DMS 273 treated with DMSO at 0.1 percent for 48 hours (cell line): ENCODE measurements around the gene ALOX5AP.

Experiments
- DNase-seq: peaks from one replicate; lab custom pipeline; 2025; lab: John Stamatoyannopoulos, UW

The ALOX5AP gene

GRCh38 chr13:30762643-30763042 lies 27.3 kb downstream of the ALOX5AP start:
- no peak for DNase-seq

- no peak for DNase-seq
Measured at GRCh38 chr13:30763786-30764413, 28.6 kb downstream of the ALOX5AP start.

- no peak for DNase-seq
Measured at GRCh38 chr13:30766231-30766630, 30.9 kb downstream of the ALOX5AP start.

- DNase-seq: no peak
Measured at GRCh38 chr13:30770929-30771328, 35.6 kb downstream of the ALOX5AP start.

- no peak for DNase-seq
Measured at GRCh38 chr13:30773561-30773960, 38.2 kb downstream of the ALOX5AP start.

- no peak for DNase-seq
Measured at GRCh38 chr13:30774214-30774730, 38.9 kb downstream of the ALOX5AP start.

GRCh38 chr13:30776661-30777060 lies 41.3 kb downstream of the ALOX5AP start:
- DNase-seq: no peak

- no peak for DNase-seq
Measured at GRCh38 chr13:30779016-30779415, 43.7 kb downstream of the ALOX5AP start.

GRCh38 chr13:30779608-30780007 lies 44.3 kb downstream of the ALOX5AP start:
- DNase-seq: no peak

GRCh38 chr13:30780338-30780981 lies 45.1 kb downstream of the ALOX5AP start:
- no peak for DNase-seq

- DNase-seq: no peak
Measured at GRCh38 chr13:30785191-30785850, 50.0 kb downstream of the ALOX5AP start.

GRCh38 chr13:30786648-30787047 lies 51.3 kb downstream of the ALOX5AP start:
- DNase-seq: no peak

- DNase-seq: no peak
Measured at GRCh38 chr13:30787738-30788525, 52.6 kb downstream of the ALOX5AP start.

GRCh38 chr13:30789166-30789862 lies 54.0 kb downstream of the ALOX5AP start:
- no peak for DNase-seq

GRCh38 chr13:30790592-30790991 lies 55.2 kb downstream of the ALOX5AP start:
- no peak for DNase-seq

- DNase-seq: no peak
Measured at GRCh38 chr13:30791354-30792001, 56.1 kb downstream of the ALOX5AP start.

- DNase-seq: no peak
Measured at GRCh38 chr13:30792285-30793000, 57.1 kb downstream of the ALOX5AP start.

- DNase-seq: no peak
Measured at GRCh38 chr13:30796132-30796572, 60.8 kb downstream of the ALOX5AP start.

- DNase-seq: no peak
Measured at GRCh38 chr13:30796631-30797601, 61.6 kb downstream of the ALOX5AP start.
